DND-41 (cell line): ENCODE data around the gene NRXN3.

Source experiments
- ATAC-seq: fragments of 200-7000 bp; cut with Tn5 transposase; 3 replicates; pipeline ENCODE4 v1.9.1; 2021; ENCODE audit warnings: low read depth; ENCODE audit not compliant: insufficient read depth
- DNase-seq: peaks from one replicate; pipeline ENCODE4 v3.0.0-alpha.2; 2020
- H2AFZ ChIP-seq: 2 replicates; pipeline ENCODE4 v1.6.0; 2012; ENCODE audit warnings: low read depth, low read length
- H3K27ac ChIP-seq: 2 replicates; pipeline ENCODE4 v1.5.1; 2012; ENCODE audit warnings: low read length, inconsistent platforms
- H3K27me3 ChIP-seq: fragments of 200-600 bp; sonication (generic); 2 replicates; pipeline ENCODE4 v1.6.0; 2012; ENCODE audit warnings: low read length, mild to moderate bottlenecking, inconsistent platforms; ENCODE audit not compliant: insufficient read depth, poor library complexity
- H3K36me3 ChIP-seq: 2 replicates; pipeline ENCODE4 v1.5.1; 2012; ENCODE audit warnings: low read length, inconsistent platforms; ENCODE audit not compliant: insufficient read depth
- H3K4me1 ChIP-seq: 2 replicates; pipeline ENCODE4 v1.5.1; 2012; ENCODE audit warnings: mild to moderate bottlenecking, low read length; ENCODE audit not compliant: insufficient read depth
- H3K4me2 ChIP-seq: 2 replicates; pipeline ENCODE4 v1.6.0; 2012; ENCODE audit warnings: mild to moderate bottlenecking, moderate library complexity, low read length, inconsistent platforms; ENCODE audit not compliant: insufficient read depth
- H3K4me3 ChIP-seq, 2 experiments: fragments of 200-600 bp in 1 of 2; shearing (Covaris generic) in 1 of 2; 2 replicates each; pipeline ENCODE4 v1.5.1; 2012 to 2016; ENCODE audit warnings: inconsistent platforms in 2 of 2, low read length in 2 of 2, mild to moderate bottlenecking in 2 of 2, low read depth in 1 of 2, moderate library complexity in 1 of 2
- H3K79me2 ChIP-seq: 2 replicates; pipeline ENCODE4 v1.6.0; 2012; ENCODE audit warnings: low read length, inconsistent platforms; ENCODE audit not compliant: insufficient read depth
- H3K9ac ChIP-seq: 2 replicates; pipeline ENCODE4 v1.6.0; 2012; ENCODE audit warnings: low read depth, mild to moderate bottlenecking, inconsistent platforms, low read length, moderate library complexity
- H3K9me3 ChIP-seq: 2 replicates; pipeline ENCODE4 v1.5.1; 2012; ENCODE audit warnings: low read length, moderate library complexity, mild to moderate bottlenecking, inconsistent platforms; ENCODE audit not compliant: insufficient read depth, severe bottlenecking
- H4K20me1 ChIP-seq: 2 replicates; pipeline ENCODE4 v1.6.0; 2012; ENCODE audit warnings: low read length; ENCODE audit not compliant: insufficient read depth
- CTCF ChIP-seq: IDR thresholded peaks from 2 replicates; pipeline ENCODE4 v1.5.1; 2012; ENCODE audit warnings: borderline replicate concordance, low read length, moderate library complexity, mild to moderate bottlenecking; ENCODE audit not compliant: poor library complexity, severe bottlenecking; ENCODE audit errors: extremely low read depth
- EZH2 ChIP-seq: IDR thresholded peaks from 3 replicates; pipeline ENCODE4 v1.6.1; 2012; ENCODE audit warnings: borderline replicate concordance, low read depth, mild to moderate bottlenecking, moderate library complexity, low read length, inconsistent platforms; ENCODE audit not compliant: severe bottlenecking

Gene NRXN3

GRCh38 chr14:79493081-79493645, 1323.0 kb downstream of the NRXN3 start:
- no peaks in the 10 kb centered on the region for H3K27me3 ChIP-seq
- no peak overlapping the region for H3K4me3 ChIP-seq
- H2AFZ ChIP-seq, result no peak overlapping the region
- no peak overlapping the region for H3K4me2 ChIP-seq
- no peaks in the 10 kb centered on the region for H3K36me3 ChIP-seq
- no peak overlapping the region for H3K27ac ChIP-seq
- no peak for ATAC-seq
- no peaks in the 10 kb centered on the region for H3K4me1 ChIP-seq
- H3K9ac ChIP-seq, result no peak overlapping the region
- H4K20me1 ChIP-seq, result no peaks in the 10 kb centered on the region
- no peak for DNase-seq
- TF ChIP-seq EZH2, result no peak
- no peak for TF ChIP-seq CTCF
- H3K79me2 ChIP-seq, result no peaks in the 10 kb centered on the region
- H3K9me3 ChIP-seq, result no peaks in the 10 kb centered on the region

GRCh38 chr14:79496701-79497100, 1326.5 kb downstream of the NRXN3 start:
- Histone ChIP-seq H3K9ac (no peak overlapping the region), H3K27ac (no peak overlapping the region), H3K36me3 (no peaks in the 10 kb centered on the region), H3K27me3 (no peaks in the 10 kb centered on the region), H4K20me1 (no peaks in the 10 kb centered on the region), H3K79me2 (no peaks in the 10 kb centered on the region), H2AFZ (no peak overlapping the region), H3K9me3 (no peaks in the 10 kb centered on the region), H3K4me1 (no peaks in the 10 kb centered on the region), H3K4me3 (no peak overlapping the region), H3K4me2 (no peak overlapping the region)
- DNase-seq (no peak), ATAC-seq (no peak)
- TF ChIP-seq CTCF, result no peak
- no peak for TF ChIP-seq EZH2

GRCh38 chr14:79500489-79500888, 1330.3 kb downstream of the NRXN3 start:
- no peak overlapping the region for H3K4me3 ChIP-seq
- H3K36me3 ChIP-seq, result no peaks in the 10 kb centered on the region
- no peak overlapping the region for H2AFZ ChIP-seq
- no peaks in the 10 kb centered on the region for H3K27me3 ChIP-seq
- H3K9me3 ChIP-seq, result no peaks in the 10 kb centered on the region
- no peaks in the 10 kb centered on the region for H4K20me1 ChIP-seq
- no peak overlapping the region for H3K9ac ChIP-seq
- ATAC-seq (no peak), DNase-seq (no peak)
- H3K4me1 ChIP-seq, result no peaks in the 10 kb centered on the region
- no peak for TF ChIP-seq CTCF
- TF ChIP-seq EZH2, result no peak
- no peaks in the 10 kb centered on the region for H3K79me2 ChIP-seq
- no peak overlapping the region for H3K4me2 ChIP-seq
- H3K27ac ChIP-seq, result no peak overlapping the region

GRCh38 chr14:79502136-79502750, 1332.1 kb downstream of the NRXN3 start:
- no peak for TF ChIP-seq CTCF
- Histone ChIP-seq H3K27ac (no peak overlapping the region), H3K4me1 (no peaks in the 10 kb centered on the region), H3K9me3 (no peaks in the 10 kb centered on the region), H3K4me2 (no peak overlapping the region), H3K4me3 (no peak overlapping the region), H3K79me2 (no peaks in the 10 kb centered on the region), H3K27me3 (no peaks in the 10 kb centered on the region), H3K9ac (no peak overlapping the region), H2AFZ (no peak overlapping the region), H4K20me1 (no peaks in the 10 kb centered on the region), H3K36me3 (no peaks in the 10 kb centered on the region)
- ATAC-seq (no peak), DNase-seq (no peak)
